Stimulated activated CD4-positive, alpha-beta T cell treated with anti-CD3 and anti-CD28 coated beads, Interleukin-1b, Interleukin-23, amount 100 ng/mL, for 48 hours (primary cell): ENCODE measurements around the gene GPR155.
"Not testable (repeated sequence)": the region's sequence is repeated elsewhere in the genome, so short reads cannot be mapped to it uniquely, and the experiment has no call there.

Experiments
- DNase-seq: peaks from one replicate; pipeline ENCODE4 v3.0.0-alpha.2; 2020

The GPR155 gene

GRCh38 chr2:174438146-174438886, 48.5 kb downstream of the GPR155 start:
- no peak for DNase-seq

GRCh38 chr2:174436351-174436750, 50.5 kb downstream of the GPR155 start:
- DNase-seq: no peak

GRCh38 chr2:174431902-174432301, 54.9 kb downstream of the GPR155 start:
- DNase-seq: no peak

DNA sequence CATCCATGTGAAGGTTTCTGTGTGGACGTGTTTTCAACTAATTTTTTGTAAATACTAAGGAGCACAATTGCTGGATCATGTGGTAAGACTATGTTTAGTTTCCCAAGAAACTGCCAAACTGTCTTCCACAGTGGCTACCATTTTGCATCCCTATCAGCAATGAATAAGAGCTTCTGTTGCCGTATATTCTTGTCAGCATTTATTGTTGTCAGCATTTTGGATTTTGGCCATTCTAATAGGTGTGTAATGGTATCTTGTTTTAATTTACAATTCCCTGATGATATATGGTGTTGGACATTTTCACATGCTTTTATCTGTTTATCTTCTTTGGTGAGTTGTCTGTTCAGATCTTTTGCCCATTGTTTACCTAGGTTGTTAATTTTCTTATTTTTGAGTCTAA, 56.8 kb downstream of the GPR155 start:
- no peak for DNase-seq

DNA sequence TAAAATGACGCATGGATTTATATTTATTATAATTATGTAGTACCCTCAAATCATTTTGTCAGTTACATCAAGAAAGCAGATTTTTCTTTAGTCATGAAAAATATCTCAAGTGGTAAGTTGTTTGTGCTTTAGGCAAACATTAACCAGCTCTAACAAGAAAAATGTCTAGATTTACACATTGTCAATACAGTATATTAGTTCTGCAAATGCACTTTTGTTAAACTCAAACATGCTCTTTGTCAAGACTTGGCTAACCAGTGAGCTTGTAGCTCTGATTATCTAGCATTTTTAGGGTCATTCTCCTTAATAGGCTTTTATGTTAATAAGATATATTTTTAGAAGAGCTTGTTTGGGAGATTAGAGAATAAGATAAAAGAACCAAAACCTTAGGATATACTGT, 58.6 kb downstream of the GPR155 start:
- no peak for DNase-seq

GRCh38 chr2:174412256-174412655, 74.6 kb downstream of the GPR155 start:
- no peak for DNase-seq

DNA sequence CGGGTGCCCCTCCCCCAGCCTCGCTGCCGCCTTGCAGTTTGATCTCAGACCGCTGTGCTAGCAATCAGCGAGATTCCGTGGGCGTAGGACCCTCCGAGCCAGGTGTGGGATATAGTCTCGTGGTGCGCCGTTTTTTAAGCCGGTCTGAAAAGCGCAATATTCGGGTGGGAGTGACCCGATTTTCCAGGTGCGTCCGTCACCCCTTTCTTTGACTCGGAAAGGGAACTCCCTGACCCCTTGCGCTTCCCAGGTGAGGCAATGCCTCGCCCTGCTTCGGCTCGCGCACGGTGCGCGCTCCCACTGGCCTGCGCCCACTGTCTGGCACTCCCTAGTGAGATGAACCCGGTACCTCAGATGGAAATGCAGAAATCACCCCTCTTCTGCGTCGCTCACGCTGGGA, 76.8 kb downstream of the GPR155 start:
- not testable (repeated sequence) for DNase-seq

GRCh38 chr2:174403628-174404027, 83.2 kb downstream of the GPR155 start:
- no peak for DNase-seq

- DNase-seq: no peak
Observed at GRCh38 chr2:174400853-174401252, 86.0 kb downstream of the GPR155 start.

DNA sequence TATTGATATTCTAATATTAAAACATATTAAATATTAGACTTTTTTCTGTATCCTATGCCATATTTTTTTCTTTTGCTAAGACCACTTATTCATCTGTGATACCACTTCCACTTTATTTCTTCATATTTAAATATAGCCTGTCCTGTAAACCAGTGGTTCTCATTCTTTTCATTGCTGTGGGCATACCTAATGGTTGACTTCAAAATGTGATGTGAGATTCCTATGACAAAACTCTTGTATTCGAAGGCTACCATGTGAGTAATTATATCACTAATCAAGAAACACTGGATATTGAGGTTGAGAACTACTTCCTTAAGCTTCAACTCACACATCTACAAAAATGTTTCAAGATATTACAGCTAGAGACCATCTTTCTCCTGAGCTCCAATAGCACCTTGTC, 87.7 kb downstream of the GPR155 start:
- DNase-seq: no peak

GRCh38 chr2:174397773-174398172, 89.1 kb downstream of the GPR155 start:
- no peak for DNase-seq

GRCh38 chr2:174395969-174396630, 90.7 kb downstream of the GPR155 start:
- DNase-seq: no peak

DNA sequence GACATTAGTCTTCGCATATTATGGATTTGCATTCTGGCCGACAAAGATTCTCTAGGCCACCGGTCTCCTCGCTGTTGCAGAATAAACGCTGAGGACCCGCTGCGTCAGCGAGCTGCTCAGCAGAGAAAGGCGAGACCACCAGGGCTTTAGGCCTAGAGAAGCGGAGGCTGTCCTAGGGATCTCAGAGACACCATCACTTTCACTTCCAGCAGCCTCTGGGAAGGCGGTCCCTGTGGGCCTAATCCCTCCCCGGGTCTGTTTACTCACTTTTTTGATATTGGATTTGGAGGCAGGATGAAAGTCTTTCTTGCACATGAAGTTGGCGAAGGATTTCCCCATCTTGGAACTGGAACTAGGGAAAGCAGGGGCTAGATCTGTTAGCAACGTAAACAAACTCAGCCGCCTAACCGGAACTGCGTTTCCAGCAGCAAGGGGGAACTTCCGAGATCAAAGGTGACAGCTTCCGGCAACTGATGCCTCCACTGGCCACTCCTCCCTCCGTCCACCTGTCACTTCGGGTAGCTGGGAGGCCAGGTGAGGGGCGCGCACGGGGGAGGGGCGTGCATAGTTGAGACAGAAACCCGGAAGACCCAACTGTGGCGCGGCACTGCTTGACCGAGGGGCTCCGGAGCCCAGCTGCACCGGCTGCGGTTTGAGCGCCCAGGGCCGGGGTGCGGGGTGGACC, 91.4 kb downstream of the GPR155 start, which contains the start of gene SCRN3:
Gene SCRN3 (plus strand): TSS at position 447 of the 685 bp plus-strand sequence. CDS start 2,554 bp downstream, outside the sequence.
- DNase-seq: peak; percentile 76

DNA sequence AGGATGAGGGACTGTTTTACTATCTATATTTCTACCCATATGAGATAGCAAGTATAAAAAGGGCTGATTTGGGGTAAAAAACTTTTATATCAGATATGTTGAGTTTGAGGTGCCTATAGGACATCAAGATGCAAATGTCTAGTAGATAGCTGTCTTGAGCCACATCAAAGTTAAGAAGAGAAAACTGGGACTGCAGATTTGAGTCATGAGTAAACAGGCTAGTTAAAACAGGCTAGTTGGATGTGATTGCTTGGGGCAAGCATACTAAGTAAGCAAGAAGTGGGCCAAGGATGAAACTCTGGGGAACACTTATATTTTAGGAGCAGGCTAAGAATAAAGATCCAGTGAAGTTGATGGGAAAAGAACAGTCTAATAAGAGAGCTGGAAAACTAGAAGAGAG, 94.1 kb downstream of the GPR155 start:
- DNase-seq: no peak

- DNase-seq: not testable (repeated sequence)
Observed at GRCh38 chr2:174390303-174390702, 96.5 kb downstream of the GPR155 start.

- no peak for DNase-seq
Observed at GRCh38 chr2:174389542-174389941, 97.3 kb downstream of the GPR155 start.

DNA sequence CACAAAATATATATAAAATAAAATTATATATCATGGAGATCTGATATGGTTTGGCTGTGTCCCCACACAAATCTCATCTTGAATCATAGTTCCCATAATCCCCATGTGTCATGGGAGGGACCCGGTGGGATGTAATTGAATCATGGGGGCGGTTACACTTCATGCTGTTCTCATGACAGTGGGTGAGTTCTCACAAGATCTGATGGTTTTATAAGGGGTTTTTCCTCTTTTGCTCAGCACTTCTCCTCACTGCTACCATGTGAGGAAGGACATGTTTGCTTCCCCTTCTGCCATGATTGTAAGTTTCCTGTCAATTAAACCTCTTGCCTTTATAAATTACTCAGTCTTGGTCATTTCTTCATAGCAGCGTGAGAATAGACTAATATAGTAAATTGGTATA, 98.1 kb downstream of the GPR155 start:
- DNase-seq: not testable (repeated sequence)

DNA sequence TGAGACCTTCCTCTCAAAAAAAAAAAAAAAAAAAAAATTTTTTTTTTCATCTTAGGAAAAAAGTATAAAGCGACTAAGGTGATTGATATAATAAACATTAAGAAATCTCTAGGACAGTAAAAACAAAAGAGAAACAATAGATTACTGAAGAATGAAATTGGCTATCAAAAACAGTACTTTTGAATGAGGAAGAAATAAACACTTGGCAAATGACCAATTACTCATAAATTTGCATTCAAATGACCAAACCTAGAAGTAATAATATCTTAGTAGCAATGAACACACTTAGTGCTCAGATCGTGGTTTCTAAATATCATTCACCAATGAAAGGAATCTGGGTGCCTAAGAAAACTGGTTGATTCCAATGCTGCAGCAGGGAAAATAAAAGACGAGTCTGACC, 101.6 kb downstream of the GPR155 start:
- DNase-seq: no peak

DNA sequence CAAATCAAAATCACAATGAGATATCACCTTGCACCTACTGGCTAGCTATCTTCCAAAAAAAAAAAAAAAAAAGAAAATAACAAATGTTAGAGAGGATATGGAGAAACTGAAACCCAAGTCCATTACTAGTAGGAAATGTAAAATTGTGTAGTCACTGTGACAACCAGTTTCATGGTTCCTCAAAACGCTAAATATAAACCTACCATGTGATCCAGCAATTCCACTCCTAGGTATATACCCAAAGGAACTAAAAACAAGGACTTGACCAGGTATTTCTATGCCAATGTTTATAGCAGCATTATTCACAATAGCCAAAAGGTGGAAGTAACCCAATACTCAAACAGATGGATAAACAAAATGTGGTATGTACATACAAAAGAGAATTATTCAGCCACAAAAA, 103.0 kb downstream of the GPR155 start:
- DNase-seq: no peak
